Neural cell (in vitro differentiated cells): ENCODE data around the gene DAP3. TPM values are rescaled to one million over a fixed set of nuclear protein-coding genes. Genes with fewer than 3 reads are reported as not detected.

Experiments
- H2AFZ ChIP-seq: fragments of 200-600, 300-800 bp; sonication (generic), shearing (Covaris generic); 2 replicates; pipeline ENCODE4 v1.6.0; 2014; ENCODE audit warnings: low read depth, mild to moderate bottlenecking, antibody characterized with exemption, low read length, moderate library complexity
- H3F3A ChIP-seq: fragments of 200-600 bp; shearing (Covaris generic); 2 replicates; pipeline ENCODE4 v1.6.1; 2016; ENCODE audit warnings: mild to moderate bottlenecking, moderate library complexity, mixed read lengths, antibody characterized with exemption, low read length; ENCODE audit not compliant: insufficient read depth, poor library complexity, severe bottlenecking
- H3K27ac ChIP-seq: fragments of 200-600, 300-800 bp; sonication (generic), shearing (Covaris generic); 2 replicates; pipeline ENCODE4 v1.5.1; 2014; ENCODE audit warnings: mild to moderate bottlenecking, low read length, moderate library complexity
- H3K27me3 ChIP-seq: fragments of 300-800, 200-600 bp; sonication (generic), shearing (Covaris generic); 2 replicates; pipeline ENCODE4 v1.6.0; 2014; ENCODE audit warnings: mild to moderate bottlenecking, low read depth, low read length, moderate library complexity; ENCODE audit not compliant: insufficient read depth
- H3K36me3 ChIP-seq: fragments of 300-800, 200-600 bp; sonication (generic), shearing (Covaris generic); 2 replicates; pipeline ENCODE4 v1.5.1; 2014; ENCODE audit warnings: mild to moderate bottlenecking, antibody characterized with exemption, low read length, moderate library complexity; ENCODE audit not compliant: insufficient read depth
- H3K4me2 ChIP-seq: fragments of 300-800, 200-600 bp; sonication (generic), shearing (Covaris generic); 2 replicates; pipeline ENCODE4 v1.6.0; 2014; ENCODE audit warnings: mild to moderate bottlenecking, low read length
- H3K4me3 ChIP-seq: fragments of 300-800, 200-600 bp; sonication (generic), shearing (Covaris generic); 2 replicates; pipeline ENCODE4 v1.5.1; 2014; ENCODE audit warnings: mild to moderate bottlenecking, low read length, moderate library complexity
- H3K79me2 ChIP-seq: fragments of 200-600 bp; shearing (Covaris generic); replicated peaks from 2 replicates; pipeline ENCODE4 v1.6.0; 2014; ENCODE audit warnings: mild to moderate bottlenecking, low read length, moderate library complexity; ENCODE audit not compliant: insufficient read depth
- H3K9ac ChIP-seq: fragments of 300-800, 200-600 bp; sonication (generic), shearing (Covaris generic); 2 replicates; pipeline ENCODE4 v1.6.1; 2016; ENCODE audit warnings: mild to moderate bottlenecking, low read length, mixed read lengths
- H3K9me2 ChIP-seq: fragments of 200-600 bp; shearing (Covaris generic); 2 replicates; pipeline ENCODE4 v1.6.1; 2016; ENCODE audit warnings: mild to moderate bottlenecking, low read length, mixed read lengths; ENCODE audit not compliant: insufficient read depth
- H3K9me3 ChIP-seq: fragments of 200-600, 300-800 bp; sonication (generic), shearing (Covaris generic); 2 replicates; pipeline ENCODE4 v1.6.1; 2016; ENCODE audit warnings: mild to moderate bottlenecking, mixed run types, low read length, moderate library complexity, mixed read lengths
- H4K20me1 ChIP-seq: fragments of 200-600 bp; shearing (Covaris generic); 2 replicates; pipeline ENCODE4 v1.6.1; 2016; ENCODE audit warnings: mild to moderate bottlenecking, mixed run types; ENCODE audit not compliant: insufficient read depth
- EP300 ChIP-seq: fragments of 450-650 bp; conservative IDR thresholded peaks from 2 replicates; pipeline ENCODE4 v1.6.1; 2014; ENCODE audit warnings: antibody characterized with exemption, mild to moderate bottlenecking, moderate library complexity; ENCODE audit not compliant: poor library complexity, severe bottlenecking
- EZH2 ChIP-seq: fragments of 200-600, 300-800 bp; shearing (Covaris generic), sonication (generic); IDR thresholded peaks from 2 replicates; pipeline ENCODE4 v1.6.1; 2014; ENCODE audit warnings: antibody characterized with exemption, low read length, borderline replicate concordance, mild to moderate bottlenecking; ENCODE audit not compliant: insufficient read depth, poor library complexity, severe bottlenecking
- MXI1 ChIP-seq: fragments of 450-650 bp; conservative IDR thresholded peaks from 2 replicates; pipeline ENCODE4 v1.6.1; 2014; ENCODE audit warnings: antibody characterized with exemption, mild to moderate bottlenecking; ENCODE audit not compliant: poor library complexity, severe bottlenecking
- POLR2AphosphoS5 ChIP-seq: IDR thresholded peaks from 2 replicates; pipeline ENCODE4 v1.6.1; 2012
- RAD21 ChIP-seq: fragments of 450-650 bp; conservative IDR thresholded peaks from 2 replicates; pipeline ENCODE4 v1.6.1; 2014; ENCODE audit warnings: antibody characterized with exemption, mild to moderate bottlenecking, moderate library complexity
- SMC3 ChIP-seq: fragments of 450-650 bp; conservative IDR thresholded peaks from 2 replicates; pipeline ENCODE4 v1.6.1; 2014; ENCODE audit warnings: antibody characterized with exemption, mild to moderate bottlenecking, moderate library complexity; ENCODE audit not compliant: poor library complexity
- TAF1 ChIP-seq: IDR thresholded peaks from 2 replicates; pipeline ENCODE4 v1.6.1; 2012; ENCODE audit warnings: low read depth
- polyA plus RNA-seq: library from polyadenylated mRNA; depleted of rRNA; stranded (reverse); fragments of >200 nt; gene quantifications from 2 replicates; pipeline ENCODE4 v1.2.3, GENCODE V29; 2014
- TF ChIP-seq, protein P1 (sequence below): IDR thresholded peaks from 2 replicates; pipeline ENCODE4 v1.6.1; 2012; ENCODE audit warnings: borderline replicate concordance
- TF ChIP-seq, protein P2 (sequence below): fragments of 450-650 bp; IDR thresholded peaks from 2 replicates; pipeline ENCODE4 v1.5.1; 2014; ENCODE audit warnings: antibody characterized with exemption, mild to moderate bottlenecking, moderate library complexity; ENCODE audit not compliant: poor library complexity, severe bottlenecking

The DAP3 gene
- polyA plus RNA-seq, 1 donor from 2014 or later = 180 TPM

GRCh38 chr1:155769257-155769656, 80.4 kb downstream of the DAP3 start:
- TF ChIP-seq POLR2AphosphoS5 (no peak), TAF1 (no peak), EZH2 (no peak), RAD21 (no peak), SMC3 (no peak), MXI1 (no peak), EP300 (no peak)
- TF ChIP-seq, protein P1, sequence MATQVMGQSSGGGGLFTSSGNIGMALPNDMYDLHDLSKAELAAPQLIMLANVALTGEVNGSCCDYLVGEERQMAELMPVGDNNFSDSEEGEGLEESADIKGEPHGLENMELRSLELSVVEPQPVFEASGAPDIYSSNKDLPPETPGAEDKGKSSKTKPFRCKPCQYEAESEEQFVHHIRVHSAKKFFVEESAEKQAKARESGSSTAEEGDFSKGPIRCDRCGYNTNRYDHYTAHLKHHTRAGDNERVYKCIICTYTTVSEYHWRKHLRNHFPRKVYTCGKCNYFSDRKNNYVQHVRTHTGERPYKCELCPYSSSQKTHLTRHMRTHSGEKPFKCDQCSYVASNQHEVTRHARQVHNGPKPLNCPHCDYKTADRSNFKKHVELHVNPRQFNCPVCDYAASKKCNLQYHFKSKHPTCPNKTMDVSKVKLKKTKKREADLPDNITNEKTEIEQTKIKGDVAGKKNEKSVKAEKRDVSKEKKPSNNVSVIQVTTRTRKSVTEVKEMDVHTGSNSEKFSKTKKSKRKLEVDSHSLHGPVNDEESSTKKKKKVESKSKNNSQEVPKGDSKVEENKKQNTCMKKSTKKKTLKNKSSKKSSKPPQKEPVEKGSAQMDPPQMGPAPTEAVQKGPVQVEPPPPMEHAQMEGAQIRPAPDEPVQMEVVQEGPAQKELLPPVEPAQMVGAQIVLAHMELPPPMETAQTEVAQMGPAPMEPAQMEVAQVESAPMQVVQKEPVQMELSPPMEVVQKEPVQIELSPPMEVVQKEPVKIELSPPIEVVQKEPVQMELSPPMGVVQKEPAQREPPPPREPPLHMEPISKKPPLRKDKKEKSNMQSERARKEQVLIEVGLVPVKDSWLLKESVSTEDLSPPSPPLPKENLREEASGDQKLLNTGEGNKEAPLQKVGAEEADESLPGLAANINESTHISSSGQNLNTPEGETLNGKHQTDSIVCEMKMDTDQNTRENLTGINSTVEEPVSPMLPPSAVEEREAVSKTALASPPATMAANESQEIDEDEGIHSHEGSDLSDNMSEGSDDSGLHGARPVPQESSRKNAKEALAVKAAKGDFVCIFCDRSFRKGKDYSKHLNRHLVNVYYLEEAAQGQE = no peak
- TF ChIP-seq, protein P2, sequence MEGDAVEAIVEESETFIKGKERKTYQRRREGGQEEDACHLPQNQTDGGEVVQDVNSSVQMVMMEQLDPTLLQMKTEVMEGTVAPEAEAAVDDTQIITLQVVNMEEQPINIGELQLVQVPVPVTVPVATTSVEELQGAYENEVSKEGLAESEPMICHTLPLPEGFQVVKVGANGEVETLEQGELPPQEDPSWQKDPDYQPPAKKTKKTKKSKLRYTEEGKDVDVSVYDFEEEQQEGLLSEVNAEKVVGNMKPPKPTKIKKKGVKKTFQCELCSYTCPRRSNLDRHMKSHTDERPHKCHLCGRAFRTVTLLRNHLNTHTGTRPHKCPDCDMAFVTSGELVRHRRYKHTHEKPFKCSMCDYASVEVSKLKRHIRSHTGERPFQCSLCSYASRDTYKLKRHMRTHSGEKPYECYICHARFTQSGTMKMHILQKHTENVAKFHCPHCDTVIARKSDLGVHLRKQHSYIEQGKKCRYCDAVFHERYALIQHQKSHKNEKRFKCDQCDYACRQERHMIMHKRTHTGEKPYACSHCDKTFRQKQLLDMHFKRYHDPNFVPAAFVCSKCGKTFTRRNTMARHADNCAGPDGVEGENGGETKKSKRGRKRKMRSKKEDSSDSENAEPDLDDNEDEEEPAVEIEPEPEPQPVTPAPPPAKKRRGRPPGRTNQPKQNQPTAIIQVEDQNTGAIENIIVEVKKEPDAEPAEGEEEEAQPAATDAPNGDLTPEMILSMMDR = no peak
- no peak overlapping the region for H3K27ac ChIP-seq

GRCh38 chr1:155773221-155773620, 84.3 kb downstream of the DAP3 start:
- H4K20me1 ChIP-seq = no peaks in the 10 kb centered on the region
- no peaks in the 10 kb centered on the region for H3K79me2 ChIP-seq
- H3K36me3 ChIP-seq = no peaks in the 10 kb centered on the region
- no peak overlapping the region for H2AFZ ChIP-seq
- no peaks in the 10 kb centered on the region for H3F3A ChIP-seq
- H3K9me3 ChIP-seq = no peaks in the 10 kb centered on the region
- H3K4me2 ChIP-seq = no peak overlapping the region
- H3K9me2 ChIP-seq = no peaks in the 10 kb centered on the region
- no peak overlapping the region for H3K27ac ChIP-seq
- H3K27me3 ChIP-seq = no peaks in the 10 kb centered on the region
- TF ChIP-seq EP300 (no peak), MXI1 (no peak), EZH2 (no peak), POLR2AphosphoS5 (no peak), RAD21 (no peak), TAF1 (no peak), SMC3 (no peak)
- TF ChIP-seq, protein P2 = no peak
- TF ChIP-seq, protein P1 = no peak
- no peak overlapping the region for H3K9ac ChIP-seq
- no peak overlapping the region for H3K4me3 ChIP-seq

More at GRCh38 chr1:155769257-155769656, 80.4 kb downstream of the DAP3 start:
- H3K4me2 ChIP-seq = no peak overlapping the region
- H3K79me2 ChIP-seq = no peaks in the 10 kb centered on the region
- H4K20me1 ChIP-seq = no peaks in the 10 kb centered on the region
- no peak overlapping the region for H2AFZ ChIP-seq
- no peaks in the 10 kb centered on the region for H3K9me3 ChIP-seq
- no peaks in the 10 kb centered on the region for H3K27me3 ChIP-seq
- H3F3A ChIP-seq = no peaks in the 10 kb centered on the region
- H3K4me3 ChIP-seq = no peak overlapping the region
- peaks cover 5% of the 10 kb centered on the region for H3K36me3 ChIP-seq
- no peak overlapping the region for H3K9ac ChIP-seq
- no peaks in the 10 kb centered on the region for H3K9me2 ChIP-seq
